HG03442 (cell line): ENCODE measurements around the gene SLC36A4.
A peak's percentile ranks its signal among the peaks of the same experiment; 100 is the strongest.
"Not testable (repeated sequence)": the region's sequence is repeated elsewhere in the genome, so short reads cannot be mapped to it uniquely, and the experiment has no call there.

ENCODE experiments used
- ATAC-seq: cut with Tn5 transposase; IDR thresholded peaks from one replicate; pipeline ENCODE4 v1.9.1; 2021; ENCODE audit warnings: mild to moderate bottlenecking, moderate library complexity; ENCODE audit not compliant: unreplicated experiment

The SLC36A4 gene

GRCh38 chr11:93197380-93198214, at the start of gene SLC36A4:
SLC36A4 (minus strand) TSS chr11:93197991; CDS start chr11:93197832, 159 bp downstream.
- peak; percentile 89 for ATAC-seq

DNA sequence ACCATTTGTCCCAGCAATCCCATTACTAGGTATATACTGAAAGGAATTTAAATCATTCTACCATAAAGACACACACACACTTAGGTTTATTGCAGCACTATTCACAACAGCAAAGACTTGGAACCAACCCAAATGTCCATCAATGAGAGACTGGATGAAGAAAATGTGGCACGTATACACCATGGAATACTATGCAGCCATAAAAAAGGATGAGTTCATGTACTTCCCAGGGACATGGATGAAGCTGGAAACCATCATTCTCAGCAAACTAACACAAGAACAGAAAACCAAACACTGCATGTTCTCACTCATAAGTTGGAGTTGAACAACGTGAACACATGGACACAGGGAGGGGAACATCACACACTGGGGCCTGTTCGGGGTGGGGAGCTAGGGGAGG, 49.0 kb upstream of the SLC36A4 start:
- ATAC-seq, result not testable (repeated sequence)

DNA sequence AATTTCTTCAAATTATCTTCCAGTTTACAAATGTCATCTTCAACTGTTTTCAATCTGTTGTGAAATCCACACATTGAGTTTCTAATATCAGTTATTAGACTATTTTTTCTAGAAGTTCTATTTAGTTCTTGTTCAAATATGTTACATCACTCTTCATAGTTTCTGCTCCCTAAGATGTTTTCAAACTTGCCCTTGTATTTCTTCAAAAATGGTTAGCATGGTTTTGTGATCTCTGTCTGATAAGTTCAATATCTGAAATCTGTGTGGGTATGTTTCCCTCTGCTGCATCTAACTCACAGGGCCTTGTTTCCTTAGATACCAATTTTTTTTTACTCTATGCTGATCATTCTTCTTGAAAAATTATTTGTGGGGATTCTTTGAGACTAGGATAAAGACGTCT, 46.2 kb upstream of the SLC36A4 start:
- ATAC-seq, result no peak

DNA sequence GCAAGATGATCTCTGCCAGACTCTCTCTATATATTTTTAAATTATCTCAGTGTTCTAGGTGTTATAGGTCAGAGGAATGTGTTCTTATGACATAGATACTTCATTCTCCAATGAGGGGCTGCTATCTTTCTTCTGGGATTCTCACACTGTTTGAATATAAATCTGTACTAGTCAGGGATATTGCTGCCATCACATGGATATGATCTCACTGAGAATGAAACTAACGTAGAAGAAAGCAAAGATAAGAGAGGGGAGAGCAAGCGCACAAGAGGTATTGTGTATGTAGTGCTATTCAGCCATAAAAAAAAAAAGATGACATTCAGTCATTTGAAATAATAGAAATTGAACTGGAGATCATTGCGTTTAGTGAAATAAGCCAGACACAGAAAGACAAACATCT, 42.2 kb upstream of the SLC36A4 start:
- ATAC-seq, result no peak

DNA sequence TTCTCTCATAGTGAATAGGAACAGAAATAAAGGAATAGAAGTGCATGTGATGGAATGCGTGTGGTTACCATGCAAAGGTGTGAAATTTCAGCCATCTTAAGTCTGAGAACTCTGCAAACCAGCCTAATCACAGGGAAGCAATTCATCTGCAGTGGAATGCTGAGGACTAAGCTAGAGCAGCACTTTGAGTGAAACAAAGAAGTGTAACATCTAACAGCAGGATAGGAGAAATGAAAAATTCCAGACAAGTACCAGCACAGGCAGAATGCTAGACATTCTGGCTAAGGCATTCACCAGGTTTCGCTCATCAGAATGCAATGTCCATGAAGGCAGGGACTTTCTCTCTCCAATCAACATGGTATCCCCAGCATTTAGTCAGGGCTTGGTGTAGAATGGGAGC, 41.2 kb upstream of the SLC36A4 start:
- no peak for ATAC-seq

- peak; percentile 59 for ATAC-seq
These were observed 39.2 kb upstream of the SLC36A4 start for GRCh38 chr11:93236741-93237675.

DNA sequence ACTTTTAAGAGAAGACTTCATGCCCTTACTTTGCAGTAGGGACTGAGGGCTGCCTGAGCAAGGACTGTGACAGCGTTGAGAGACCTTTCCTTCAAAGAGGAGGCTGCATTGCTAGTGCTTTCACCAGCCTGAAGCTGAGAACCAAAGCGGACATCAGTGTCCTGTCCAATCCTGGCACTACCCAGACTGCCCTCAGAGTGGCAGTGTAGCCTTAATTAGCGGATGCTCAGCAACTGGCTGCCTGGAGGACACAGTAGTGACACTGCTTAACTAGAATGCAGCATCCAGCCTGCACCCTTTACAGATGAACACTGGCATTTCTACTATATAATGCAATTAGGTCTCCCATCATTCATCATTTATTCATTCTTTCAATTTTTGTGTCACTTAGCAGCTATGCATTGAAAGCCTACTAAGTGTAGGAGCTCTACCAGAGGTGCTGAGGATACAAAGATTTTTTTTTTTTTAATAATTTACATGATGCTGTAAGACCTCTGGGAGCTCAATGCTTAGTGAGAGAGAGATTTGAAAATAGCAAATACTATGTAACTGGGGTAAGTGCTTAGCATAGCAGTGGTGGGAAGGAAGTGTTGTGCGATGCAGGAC, 36.9 kb upstream of the SLC36A4 start:
- peak; percentile 98 for ATAC-seq

- no peak for ATAC-seq
These were observed 32.1 kb upstream of the SLC36A4 start for GRCh38 chr11:93229876-93230275.

- no peak for ATAC-seq
These were observed 27.9 kb upstream of the SLC36A4 start for GRCh38 chr11:93225662-93226061.

GRCh38 chr11:93221539-93221938, 23.7 kb upstream of the SLC36A4 start:
- no peak for ATAC-seq

DNA sequence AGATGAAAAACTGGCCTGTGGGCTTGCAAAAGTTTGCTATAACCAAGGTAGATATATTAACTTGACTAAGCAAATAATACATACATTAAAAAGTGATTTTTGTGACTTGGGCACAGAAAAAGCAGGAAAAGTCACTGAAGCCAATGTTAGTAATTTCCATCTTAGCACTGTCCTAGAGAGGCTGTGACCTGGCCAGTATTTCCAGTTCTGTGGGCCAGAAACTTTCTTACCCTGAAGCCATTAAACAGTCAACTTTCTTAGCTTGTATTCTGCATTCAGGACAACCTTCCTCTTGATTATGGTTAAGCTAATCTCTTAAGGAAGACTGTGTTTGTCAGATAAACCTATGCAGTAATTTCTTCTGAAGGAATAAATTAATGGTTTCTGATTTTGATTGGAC, 22.3 kb upstream of the SLC36A4 start:
- no peak for ATAC-seq

- ATAC-seq, result peak; percentile 63
These were observed 21.6 kb upstream of the SLC36A4 start for GRCh38 chr11:93219440-93219839.

GRCh38 chr11:93216511-93217101, 18.8 kb upstream of the SLC36A4 start:
- no peak for ATAC-seq

DNA sequence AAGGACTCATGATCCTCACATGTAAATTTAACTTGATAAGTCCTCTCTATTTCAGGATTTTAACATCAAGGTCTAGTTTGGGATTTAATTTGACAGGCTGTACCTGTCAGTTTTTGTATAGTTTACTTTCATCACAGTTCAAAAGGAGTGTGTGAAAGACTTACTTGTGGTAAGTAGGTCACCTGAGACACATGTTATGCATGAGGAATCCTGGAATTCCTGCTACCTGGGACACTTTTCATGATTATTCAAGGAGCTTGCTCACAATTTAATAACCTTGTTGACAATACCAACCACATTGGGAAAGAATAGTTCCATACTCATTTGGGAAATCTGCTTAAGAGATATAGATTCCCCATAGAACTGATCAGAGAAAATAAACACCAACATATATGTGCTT, 15.8 kb upstream of the SLC36A4 start:
- no peak for ATAC-seq

DNA sequence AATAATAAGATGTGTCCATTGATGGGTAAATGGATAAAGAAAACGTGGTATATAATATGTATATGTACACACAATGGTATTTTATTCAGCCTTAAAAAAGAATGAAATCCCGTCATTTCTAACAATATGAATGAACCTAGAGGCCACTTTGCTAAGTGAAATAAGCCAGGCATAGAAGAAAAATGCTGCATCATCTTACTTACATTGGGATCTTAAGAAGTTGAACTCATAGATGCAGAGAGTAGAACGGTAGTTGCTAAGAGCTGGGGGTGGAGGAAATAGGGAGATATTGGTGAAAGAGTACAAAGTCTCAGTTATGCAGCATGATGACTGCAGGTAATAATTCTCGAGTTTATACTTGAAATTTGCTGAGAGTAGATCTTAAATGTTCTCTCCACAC, 14.3 kb upstream of the SLC36A4 start:
- no peak for ATAC-seq

DNA sequence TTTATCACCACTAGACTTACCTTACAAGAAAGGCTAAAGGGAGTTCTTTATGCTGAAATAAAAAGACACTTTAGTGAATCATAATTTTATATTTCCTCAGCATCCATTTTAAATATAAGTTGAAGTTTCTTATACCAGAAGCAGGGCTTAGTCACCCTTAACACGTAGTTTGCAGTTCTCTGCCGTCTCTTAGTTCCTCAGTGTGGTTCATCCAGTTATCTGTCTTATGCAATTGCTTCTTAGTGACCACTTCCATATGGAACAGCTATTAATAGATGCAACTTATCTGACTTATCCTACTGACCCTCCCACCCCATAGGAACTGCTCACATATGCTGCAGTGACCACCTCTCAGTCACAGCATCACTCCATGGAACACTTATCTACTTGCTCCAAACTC, 11.7 kb upstream of the SLC36A4 start:
- ATAC-seq, result no peak

DNA sequence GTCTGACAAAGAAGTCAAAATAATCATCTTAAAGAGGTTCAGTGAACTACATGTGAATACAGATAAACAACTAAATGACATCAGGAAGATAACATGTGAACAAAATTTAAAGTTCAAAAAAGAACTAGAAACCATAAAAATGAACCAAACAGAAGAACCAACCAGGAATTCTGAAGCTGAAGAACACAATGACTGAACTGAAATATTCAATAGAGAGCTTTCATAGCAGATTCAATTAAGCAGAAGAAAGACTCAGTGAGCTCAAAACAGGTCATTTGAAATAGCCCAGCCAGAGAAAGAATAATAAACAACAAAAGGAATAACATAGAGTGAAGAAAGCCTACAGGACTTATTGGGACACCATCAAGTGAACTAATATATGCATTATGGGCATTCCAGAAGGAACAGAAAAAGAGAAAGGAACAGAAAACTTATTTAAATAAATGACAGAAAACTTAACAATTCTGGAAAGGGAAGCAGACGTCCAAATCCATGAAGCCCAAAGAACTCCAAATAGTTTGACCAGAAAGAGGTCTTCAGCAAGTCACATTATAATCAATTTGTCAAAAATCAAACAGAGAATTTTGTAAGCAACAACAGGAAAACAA, 11.0 kb upstream of the SLC36A4 start:
- no peak for ATAC-seq

DNA sequence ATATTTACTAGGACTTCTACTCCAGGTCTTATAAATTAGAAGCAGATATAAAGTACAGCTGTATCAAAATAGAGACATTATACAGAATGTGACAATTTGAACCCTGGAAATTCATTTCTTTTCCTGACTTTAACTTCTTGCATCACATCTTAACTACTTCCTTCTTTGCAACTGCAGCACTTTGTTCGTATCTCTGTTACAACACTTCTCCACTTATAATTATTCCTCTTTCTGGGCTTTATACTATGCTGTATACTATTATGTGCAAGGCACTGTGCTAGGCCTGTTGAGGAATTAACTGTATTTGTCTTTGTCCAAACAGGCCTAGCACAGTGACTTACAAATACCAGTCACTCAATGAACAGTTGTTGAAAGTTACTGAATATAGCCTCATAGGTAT, 1.8 kb upstream of the SLC36A4 start:
- no peak for ATAC-seq

DNA sequence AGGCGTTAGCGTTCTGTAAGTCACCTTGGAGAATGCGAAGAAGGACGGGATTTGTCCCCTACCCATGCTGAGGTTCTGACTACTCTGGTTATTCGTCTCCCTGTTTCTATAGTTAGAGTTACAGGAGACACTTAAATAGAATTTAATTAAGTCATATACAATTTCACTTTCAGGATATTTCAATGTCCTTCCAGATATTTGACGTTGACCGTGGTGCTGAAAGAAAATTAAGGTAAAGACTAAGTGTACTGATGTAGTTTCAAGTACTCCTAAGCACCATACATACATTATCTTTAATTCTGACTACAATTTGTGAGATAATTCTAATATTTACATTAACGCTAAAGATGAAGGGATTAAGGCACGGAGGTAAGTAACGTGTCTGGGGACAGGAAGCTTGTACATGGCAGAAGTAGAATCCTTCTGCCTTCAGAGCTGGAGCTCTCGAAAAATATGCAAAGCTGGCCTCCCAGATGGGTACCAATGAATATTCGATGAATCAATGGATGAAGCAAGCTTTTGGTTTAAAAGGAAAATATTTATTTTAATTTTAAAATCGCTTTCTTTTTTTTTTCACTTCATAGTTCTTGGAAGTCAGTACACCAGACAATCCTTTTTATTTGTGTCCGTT, 539 bp upstream of the SLC36A4 start:
- ATAC-seq, result no peak

DNA sequence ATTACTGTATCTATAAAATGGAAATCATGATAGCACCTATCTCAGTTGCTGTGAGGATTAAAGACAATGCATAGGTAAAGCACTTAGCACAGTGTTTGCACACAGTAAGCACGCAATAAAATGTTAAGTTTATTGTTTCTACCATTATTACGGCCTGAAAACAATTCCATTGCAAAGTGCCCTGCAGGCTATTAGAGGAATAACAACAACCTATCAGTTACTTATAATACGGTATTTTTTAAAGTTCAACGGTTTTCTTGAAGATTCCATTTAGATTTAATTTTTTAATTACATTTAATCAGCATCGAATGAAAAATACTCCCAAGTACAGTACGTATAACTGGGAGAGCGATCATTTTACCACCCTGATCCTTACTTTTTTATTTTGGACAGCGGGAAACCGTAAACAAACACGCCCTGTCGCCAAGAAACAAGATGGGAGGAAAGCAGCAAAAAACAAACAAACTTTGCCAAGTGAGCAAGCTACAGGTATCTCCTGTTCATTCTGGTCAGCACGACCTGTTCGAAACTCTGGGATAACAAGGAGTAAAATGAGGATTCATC, 893 bp downstream of the SLC36A4 start:
- peak; percentile 17 for ATAC-seq
